SK-N-SH (cell line): ENCODE data around the gene GHR. TPM values are rescaled to one million over a fixed set of nuclear protein-coding genes. Genes with fewer than 3 reads are reported as not detected.

Experiments used
- CTCF ChIA-PET: fragments of 300-600, 350-600 bp; formaldehyde crosslinking; extraction: SDS; loops from one replicate; lab custom pipeline; 2021; lab: Yijun Ruan, JAX
- POLR2A ChIA-PET: fragments of 350-600 bp; sonication (Branson Sonifier 250); formaldehyde crosslinking; extraction: SDS; loops from one replicate; lab custom pipeline; 2020; ENCODE audit warnings: antibody characterized with exemption, inconsistent platforms; lab: Yijun Ruan, JAX
- DNase-seq: peaks from one replicate; pipeline ENCODE4 v3.0.0; 2012
- H2AFZ ChIP-seq: fragments of 200-600 bp; sonication (generic); 2 replicates; pipeline ENCODE4 v1.8.1; 2016; ENCODE audit warnings: antibody characterized with exemption, mild to moderate bottlenecking, low read depth
- H3F3A ChIP-seq: fragments of 200-600 bp; sonication (generic); replicated peaks from 2 replicates; pipeline ENCODE3; 2016; ENCODE audit warnings: antibody characterized with exemption, mild to moderate bottlenecking; ENCODE audit not compliant: insufficient read depth
- H3K27ac ChIP-seq, 2 experiments: fragments of 200-500 bp in 1 of 2; fragments of 200-600 bp in 1 of 2; sonication (Bioruptor generic) in 1 of 2; sonication (generic), shearing (Covaris generic) in 1 of 2; 2 replicates each; pipeline versions ENCODE4 v1.5.1 to v1.6.1; 2014 to 2016; ENCODE audit warnings: low read depth in 2 of 2, inconsistent platforms in 1 of 2, low read length in 1 of 2, mild to moderate bottlenecking in 1 of 2, mixed read lengths in 1 of 2
- H3K27me3 ChIP-seq: fragments of 200-600 bp; sonication (generic), shearing (Covaris generic); 2 replicates; pipeline ENCODE4 v1.6.1; 2016; ENCODE audit warnings: mixed run types; ENCODE audit not compliant: insufficient read depth
- H3K36me3 ChIP-seq, 2 experiments: fragments of 200-500 bp in 1 of 2; fragments of 200-600 bp in 1 of 2; sonication (Bioruptor generic) in 1 of 2; sonication (generic) in 1 of 2; replicated peaks in 1 of 2; 2 replicates each; pipeline versions ENCODE3 to v1.5.1; 2014 to 2016; ENCODE audit warnings: low read length in 1 of 2, mild to moderate bottlenecking in 1 of 2; ENCODE audit not compliant: insufficient read depth in 2 of 2, control insufficient read depth in 1 of 2
- H3K4me1 ChIP-seq, 2 experiments: fragments of 200-500 bp in 1 of 2; fragments of 200-600 bp in 1 of 2; sonication (Bioruptor generic) in 1 of 2; sonication (generic), shearing (Covaris generic) in 1 of 2; 2 replicates each; pipeline versions ENCODE4 v1.5.1 to v1.6.1; 2014 to 2016; ENCODE audit warnings: low read depth in 1 of 2, low read length in 1 of 2, mixed run types in 1 of 2; ENCODE audit not compliant: insufficient read depth in 2 of 2, control insufficient read depth in 1 of 2
- H3K4me2 ChIP-seq: fragments of 200-600 bp; sonication (generic), shearing (Covaris generic); 2 replicates; pipeline ENCODE4 v1.6.1; 2017; ENCODE audit warnings: mixed run types
- H3K4me3 ChIP-seq, 2 experiments: fragments of 200-500 bp in 1 of 2; fragments of 200-600 bp in 1 of 2; sonication (Bioruptor generic) in 1 of 2; sonication (generic), shearing (Covaris generic) in 1 of 2; 2 replicates each; pipeline versions ENCODE4 v1.5.1 to v1.8.1; 2014 to 2016; ENCODE audit warnings: low read depth in 2 of 2, inconsistent platforms in 1 of 2, low read length in 1 of 2, mild to moderate bottlenecking in 1 of 2, mixed read lengths in 1 of 2, moderate library complexity in 1 of 2
- H3K79me2 ChIP-seq: fragments of 200-600 bp; sonication (generic); 2 replicates; pipeline ENCODE4 v1.8.1; 2017; ENCODE audit warnings: mild to moderate bottlenecking; ENCODE audit not compliant: insufficient read depth
- H3K9ac ChIP-seq: fragments of 200-600 bp; sonication (generic); 2 replicates; pipeline ENCODE4 v1.6.1; 2017; ENCODE audit warnings: mixed run types
- H3K9me2 ChIP-seq: fragments of 200-600 bp; sonication (generic); 2 replicates; pipeline ENCODE4 v1.6.1; 2017; ENCODE audit warnings: mixed run types
- H3K9me3 ChIP-seq: fragments of 200-600 bp; sonication (generic); 2 replicates; pipeline ENCODE4 v1.6.1; 2017; ENCODE audit warnings: mixed run types, mild to moderate bottlenecking, moderate library complexity
- H4K20me1 ChIP-seq: fragments of 200-600 bp; sonication (generic); 2 replicates; pipeline ENCODE4 v1.6.1; 2017; ENCODE audit warnings: mild to moderate bottlenecking, mixed run types; ENCODE audit not compliant: insufficient read depth
- ELF1 ChIP-seq: IDR thresholded peaks from 2 replicates; pipeline ENCODE4 v1.4.0; 2012
- GABPA ChIP-seq: IDR thresholded peaks from 2 replicates; pipeline ENCODE4 v1.4.0; 2012; ENCODE audit warnings: low read depth, mild to moderate bottlenecking
- JUND ChIP-seq: IDR thresholded peaks from 2 replicates; pipeline ENCODE4 v1.4.0; 2012
- MEF2A ChIP-seq: IDR thresholded peaks from 2 replicates; pipeline ENCODE4 v1.4.0; 2012; ENCODE audit warnings: low read depth, borderline replicate concordance
- MXI1 ChIP-seq: IDR thresholded peaks from 2 replicates; pipeline ENCODE4 v1.6.1; 2012; ENCODE audit warnings: mild to moderate bottlenecking, low read depth, low read length, improper control_type of control experiment
- NFIC ChIP-seq: IDR thresholded peaks from 2 replicates; pipeline ENCODE4 v1.4.0; 2012; ENCODE audit warnings: borderline replicate concordance
- POLR2AphosphoS5 ChIP-seq: IDR thresholded peaks from 2 replicates; pipeline ENCODE4 v1.6.1; 2012; ENCODE audit warnings: low read depth, low read length
- RAD21 ChIP-seq: IDR thresholded peaks from 2 replicates; pipeline ENCODE4 v1.6.1; 2012; ENCODE audit warnings: mild to moderate bottlenecking, low read length
- RXRA ChIP-seq: IDR thresholded peaks from 2 replicates; pipeline ENCODE4 v1.4.0; 2012; ENCODE audit warnings: low read depth, mild to moderate bottlenecking, borderline replicate concordance
- SIN3A ChIP-seq: IDR thresholded peaks from 2 replicates; pipeline ENCODE4 v1.6.1; 2012; ENCODE audit warnings: low read depth, mild to moderate bottlenecking, low read length, moderate library complexity, borderline replicate concordance
- TAF1 ChIP-seq: IDR thresholded peaks from 2 replicates; pipeline ENCODE4 v1.6.1; 2012; ENCODE audit warnings: low read depth, mild to moderate bottlenecking, low read length, moderate library complexity, borderline replicate concordance
- TCF12 ChIP-seq: IDR thresholded peaks from 2 replicates; pipeline ENCODE4 v1.4.0; 2012
- polyA plus RNA-seq, 3 experiments: library from polyadenylated mRNA; depleted of rRNA; stranded (reverse); fragments of >200 nt; gene quantifications; 2 replicates each; pipeline ENCODE4 v1.2.3, GENCODE V29; 2012
- TF ChIP-seq, protein P1 (sequence below): fragments of 150-350 bp; IDR thresholded peaks from 2 replicates; pipeline ENCODE4 v1.6.1; 2016; ENCODE audit warnings: mild to moderate bottlenecking, low read depth, low read length
- TF ChIP-seq, protein P2 (sequence below): IDR thresholded peaks from 2 replicates; pipeline ENCODE4 v1.4.0; 2012; ENCODE audit warnings: low read depth, borderline replicate concordance
- TF ChIP-seq, protein P3 (sequence below): IDR thresholded peaks from 2 replicates; pipeline ENCODE4 v1.4.0; 2012; ENCODE audit warnings: low read depth, borderline replicate concordance
- TF ChIP-seq, protein P4 (sequence below): fragments of 150-350 bp; IDR thresholded peaks from 2 replicates; pipeline ENCODE4 v1.6.1; 2017; ENCODE audit warnings: antibody characterized with exemption, low read length, low read depth, borderline replicate concordance
- TF ChIP-seq, protein P5 (sequence below): fragments of 200-600 bp; sonication (generic); IDR thresholded peaks from 2 replicates; pipeline ENCODE4 v1.6.1; 2017; ENCODE audit warnings: antibody characterized with exemption, mild to moderate bottlenecking, moderate library complexity
- TF ChIP-seq, protein P6 (sequence below): IDR thresholded peaks from 2 replicates; pipeline ENCODE4 v1.4.0; 2012; ENCODE audit warnings: low read depth
- TF ChIP-seq, protein P7 (sequence below): IDR thresholded peaks from 2 replicates; pipeline ENCODE4 v1.6.1; 2012; ENCODE audit warnings: mild to moderate bottlenecking, low read depth, low read length, moderate library complexity

GHR gene
- polyA plus RNA-seq, 1 of the 3 experiments (the other 2 are of a cell fraction) = 0.03 TPM

DNA sequence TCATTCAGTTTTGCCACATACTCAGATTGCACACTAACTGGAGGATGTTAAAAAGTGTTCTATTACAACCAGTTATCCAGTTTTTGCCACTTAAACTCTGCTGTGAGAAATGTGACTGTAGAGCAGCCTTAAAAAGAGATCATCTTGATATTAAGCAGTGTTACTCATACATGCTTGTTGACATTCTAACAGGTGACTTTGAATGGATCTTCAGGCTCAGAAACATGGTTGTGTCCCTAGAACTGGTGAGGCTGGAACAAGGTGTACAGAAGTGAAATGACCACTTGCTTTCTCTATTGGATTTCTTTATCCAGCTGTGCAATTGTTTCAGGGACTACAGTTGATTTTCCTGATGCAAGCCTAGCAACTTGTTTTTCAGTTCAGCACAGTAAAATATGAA, 167.3 kb downstream of the GHR start:
- ChIA-PET CTCF (interaction anchor here (0.6 kb wide), 1 partner anchor 628 kb away, joined by 3 read pairs; no protein-coding TSS in a partner anchor), POLR2A (no interaction called here)
- no peak for DNase-seq
- Histone ChIP-seq H3K9me3 (no peaks in the 10 kb centered on the region), H3K79me2 (no peaks in the 10 kb centered on the region), H3K27ac (no peak overlapping the region), H3K4me2 (no peak overlapping the region), H3K4me1 (no peaks in the 10 kb centered on the region), H3F3A (no peaks in the 10 kb centered on the region), H2AFZ (no peak overlapping the region), H3K4me3 (no peak overlapping the region), H3K27me3 (no peaks in the 10 kb centered on the region; the same call in none of the 2 replicates), H4K20me1 (no peaks in the 10 kb centered on the region), H3K9me2 (no peaks in the 10 kb centered on the region), H3K9ac (no peak overlapping the region), H3K36me3 (no peaks in the 10 kb centered on the region)
- TF ChIP-seq RXRA = no peak
- TF ChIP-seq, protein P1, sequence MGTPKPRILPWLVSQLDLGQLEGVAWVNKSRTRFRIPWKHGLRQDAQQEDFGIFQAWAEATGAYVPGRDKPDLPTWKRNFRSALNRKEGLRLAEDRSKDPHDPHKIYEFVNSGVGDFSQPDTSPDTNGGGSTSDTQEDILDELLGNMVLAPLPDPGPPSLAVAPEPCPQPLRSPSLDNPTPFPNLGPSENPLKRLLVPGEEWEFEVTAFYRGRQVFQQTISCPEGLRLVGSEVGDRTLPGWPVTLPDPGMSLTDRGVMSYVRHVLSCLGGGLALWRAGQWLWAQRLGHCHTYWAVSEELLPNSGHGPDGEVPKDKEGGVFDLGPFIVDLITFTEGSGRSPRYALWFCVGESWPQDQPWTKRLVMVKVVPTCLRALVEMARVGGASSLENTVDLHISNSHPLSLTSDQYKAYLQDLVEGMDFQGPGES = no peak
- no peak for TF ChIP-seq GABPA
- TF ChIP-seq MEF2A = no peak
- TF ChIP-seq, protein P2, sequence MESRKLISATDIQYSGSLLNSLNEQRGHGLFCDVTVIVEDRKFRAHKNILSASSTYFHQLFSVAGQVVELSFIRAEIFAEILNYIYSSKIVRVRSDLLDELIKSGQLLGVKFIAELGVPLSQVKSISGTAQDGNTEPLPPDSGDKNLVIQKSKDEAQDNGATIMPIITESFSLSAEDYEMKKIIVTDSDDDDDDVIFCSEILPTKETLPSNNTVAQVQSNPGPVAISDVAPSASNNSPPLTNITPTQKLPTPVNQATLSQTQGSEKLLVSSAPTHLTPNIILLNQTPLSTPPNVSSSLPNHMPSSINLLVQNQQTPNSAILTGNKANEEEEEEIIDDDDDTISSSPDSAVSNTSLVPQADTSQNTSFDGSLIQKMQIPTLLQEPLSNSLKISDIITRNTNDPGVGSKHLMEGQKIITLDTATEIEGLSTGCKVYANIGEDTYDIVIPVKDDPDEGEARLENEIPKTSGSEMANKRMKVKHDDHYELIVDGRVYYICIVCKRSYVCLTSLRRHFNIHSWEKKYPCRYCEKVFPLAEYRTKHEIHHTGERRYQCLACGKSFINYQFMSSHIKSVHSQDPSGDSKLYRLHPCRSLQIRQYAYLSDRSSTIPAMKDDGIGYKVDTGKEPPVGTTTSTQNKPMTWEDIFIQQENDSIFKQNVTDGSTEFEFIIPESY = no peak
- no peak for TF ChIP-seq TAF1
- TF ChIP-seq MXI1 = no peak
- no peak for TF ChIP-seq RAD21
- no peak for TF ChIP-seq NFIC
- no peak for TF ChIP-seq TCF12
- TF ChIP-seq, protein P3, sequence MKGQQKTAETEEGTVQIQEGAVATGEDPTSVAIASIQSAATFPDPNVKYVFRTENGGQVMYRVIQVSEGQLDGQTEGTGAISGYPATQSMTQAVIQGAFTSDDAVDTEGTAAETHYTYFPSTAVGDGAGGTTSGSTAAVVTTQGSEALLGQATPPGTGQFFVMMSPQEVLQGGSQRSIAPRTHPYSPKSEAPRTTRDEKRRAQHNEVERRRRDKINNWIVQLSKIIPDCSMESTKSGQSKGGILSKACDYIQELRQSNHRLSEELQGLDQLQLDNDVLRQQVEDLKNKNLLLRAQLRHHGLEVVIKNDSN = no peak
- TF ChIP-seq SIN3A = no peak
- TF ChIP-seq, protein P4, sequence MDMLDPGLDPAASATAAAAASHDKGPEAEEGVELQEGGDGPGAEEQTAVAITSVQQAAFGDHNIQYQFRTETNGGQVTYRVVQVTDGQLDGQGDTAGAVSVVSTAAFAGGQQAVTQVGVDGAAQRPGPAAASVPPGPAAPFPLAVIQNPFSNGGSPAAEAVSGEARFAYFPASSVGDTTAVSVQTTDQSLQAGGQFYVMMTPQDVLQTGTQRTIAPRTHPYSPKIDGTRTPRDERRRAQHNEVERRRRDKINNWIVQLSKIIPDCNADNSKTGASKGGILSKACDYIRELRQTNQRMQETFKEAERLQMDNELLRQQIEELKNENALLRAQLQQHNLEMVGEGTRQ = no peak
- TF ChIP-seq ELF1 = no peak
- TF ChIP-seq, protein P5, sequence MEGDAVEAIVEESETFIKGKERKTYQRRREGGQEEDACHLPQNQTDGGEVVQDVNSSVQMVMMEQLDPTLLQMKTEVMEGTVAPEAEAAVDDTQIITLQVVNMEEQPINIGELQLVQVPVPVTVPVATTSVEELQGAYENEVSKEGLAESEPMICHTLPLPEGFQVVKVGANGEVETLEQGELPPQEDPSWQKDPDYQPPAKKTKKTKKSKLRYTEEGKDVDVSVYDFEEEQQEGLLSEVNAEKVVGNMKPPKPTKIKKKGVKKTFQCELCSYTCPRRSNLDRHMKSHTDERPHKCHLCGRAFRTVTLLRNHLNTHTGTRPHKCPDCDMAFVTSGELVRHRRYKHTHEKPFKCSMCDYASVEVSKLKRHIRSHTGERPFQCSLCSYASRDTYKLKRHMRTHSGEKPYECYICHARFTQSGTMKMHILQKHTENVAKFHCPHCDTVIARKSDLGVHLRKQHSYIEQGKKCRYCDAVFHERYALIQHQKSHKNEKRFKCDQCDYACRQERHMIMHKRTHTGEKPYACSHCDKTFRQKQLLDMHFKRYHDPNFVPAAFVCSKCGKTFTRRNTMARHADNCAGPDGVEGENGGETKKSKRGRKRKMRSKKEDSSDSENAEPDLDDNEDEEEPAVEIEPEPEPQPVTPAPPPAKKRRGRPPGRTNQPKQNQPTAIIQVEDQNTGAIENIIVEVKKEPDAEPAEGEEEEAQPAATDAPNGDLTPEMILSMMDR = no peak
- TF ChIP-seq, protein P6, sequence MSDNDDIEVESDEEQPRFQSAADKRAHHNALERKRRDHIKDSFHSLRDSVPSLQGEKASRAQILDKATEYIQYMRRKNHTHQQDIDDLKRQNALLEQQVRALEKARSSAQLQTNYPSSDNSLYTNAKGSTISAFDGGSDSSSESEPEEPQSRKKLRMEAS = no peak
- no peak for TF ChIP-seq POLR2AphosphoS5
- no peak for TF ChIP-seq JUND
- TF ChIP-seq, protein P7, sequence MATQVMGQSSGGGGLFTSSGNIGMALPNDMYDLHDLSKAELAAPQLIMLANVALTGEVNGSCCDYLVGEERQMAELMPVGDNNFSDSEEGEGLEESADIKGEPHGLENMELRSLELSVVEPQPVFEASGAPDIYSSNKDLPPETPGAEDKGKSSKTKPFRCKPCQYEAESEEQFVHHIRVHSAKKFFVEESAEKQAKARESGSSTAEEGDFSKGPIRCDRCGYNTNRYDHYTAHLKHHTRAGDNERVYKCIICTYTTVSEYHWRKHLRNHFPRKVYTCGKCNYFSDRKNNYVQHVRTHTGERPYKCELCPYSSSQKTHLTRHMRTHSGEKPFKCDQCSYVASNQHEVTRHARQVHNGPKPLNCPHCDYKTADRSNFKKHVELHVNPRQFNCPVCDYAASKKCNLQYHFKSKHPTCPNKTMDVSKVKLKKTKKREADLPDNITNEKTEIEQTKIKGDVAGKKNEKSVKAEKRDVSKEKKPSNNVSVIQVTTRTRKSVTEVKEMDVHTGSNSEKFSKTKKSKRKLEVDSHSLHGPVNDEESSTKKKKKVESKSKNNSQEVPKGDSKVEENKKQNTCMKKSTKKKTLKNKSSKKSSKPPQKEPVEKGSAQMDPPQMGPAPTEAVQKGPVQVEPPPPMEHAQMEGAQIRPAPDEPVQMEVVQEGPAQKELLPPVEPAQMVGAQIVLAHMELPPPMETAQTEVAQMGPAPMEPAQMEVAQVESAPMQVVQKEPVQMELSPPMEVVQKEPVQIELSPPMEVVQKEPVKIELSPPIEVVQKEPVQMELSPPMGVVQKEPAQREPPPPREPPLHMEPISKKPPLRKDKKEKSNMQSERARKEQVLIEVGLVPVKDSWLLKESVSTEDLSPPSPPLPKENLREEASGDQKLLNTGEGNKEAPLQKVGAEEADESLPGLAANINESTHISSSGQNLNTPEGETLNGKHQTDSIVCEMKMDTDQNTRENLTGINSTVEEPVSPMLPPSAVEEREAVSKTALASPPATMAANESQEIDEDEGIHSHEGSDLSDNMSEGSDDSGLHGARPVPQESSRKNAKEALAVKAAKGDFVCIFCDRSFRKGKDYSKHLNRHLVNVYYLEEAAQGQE = no peak
